LNCAP (cell line): Measurements from ENCODE around the gene MDFI.

ENCODE experiments used
- TF ChIP-seq, protein P1 (sequence below): fragments of 450-650 bp; IDR thresholded peaks from 2 replicates; pipeline ENCODE4 v1.5.1; 2017; ENCODE audit warnings: mild to moderate bottlenecking

Gene MDFI

GRCh38 chr6:41621367-41621766, 16.9 kb upstream of the MDFI start:
- TF ChIP-seq, protein P1, sequence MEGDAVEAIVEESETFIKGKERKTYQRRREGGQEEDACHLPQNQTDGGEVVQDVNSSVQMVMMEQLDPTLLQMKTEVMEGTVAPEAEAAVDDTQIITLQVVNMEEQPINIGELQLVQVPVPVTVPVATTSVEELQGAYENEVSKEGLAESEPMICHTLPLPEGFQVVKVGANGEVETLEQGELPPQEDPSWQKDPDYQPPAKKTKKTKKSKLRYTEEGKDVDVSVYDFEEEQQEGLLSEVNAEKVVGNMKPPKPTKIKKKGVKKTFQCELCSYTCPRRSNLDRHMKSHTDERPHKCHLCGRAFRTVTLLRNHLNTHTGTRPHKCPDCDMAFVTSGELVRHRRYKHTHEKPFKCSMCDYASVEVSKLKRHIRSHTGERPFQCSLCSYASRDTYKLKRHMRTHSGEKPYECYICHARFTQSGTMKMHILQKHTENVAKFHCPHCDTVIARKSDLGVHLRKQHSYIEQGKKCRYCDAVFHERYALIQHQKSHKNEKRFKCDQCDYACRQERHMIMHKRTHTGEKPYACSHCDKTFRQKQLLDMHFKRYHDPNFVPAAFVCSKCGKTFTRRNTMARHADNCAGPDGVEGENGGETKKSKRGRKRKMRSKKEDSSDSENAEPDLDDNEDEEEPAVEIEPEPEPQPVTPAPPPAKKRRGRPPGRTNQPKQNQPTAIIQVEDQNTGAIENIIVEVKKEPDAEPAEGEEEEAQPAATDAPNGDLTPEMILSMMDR = no peak

DNA sequence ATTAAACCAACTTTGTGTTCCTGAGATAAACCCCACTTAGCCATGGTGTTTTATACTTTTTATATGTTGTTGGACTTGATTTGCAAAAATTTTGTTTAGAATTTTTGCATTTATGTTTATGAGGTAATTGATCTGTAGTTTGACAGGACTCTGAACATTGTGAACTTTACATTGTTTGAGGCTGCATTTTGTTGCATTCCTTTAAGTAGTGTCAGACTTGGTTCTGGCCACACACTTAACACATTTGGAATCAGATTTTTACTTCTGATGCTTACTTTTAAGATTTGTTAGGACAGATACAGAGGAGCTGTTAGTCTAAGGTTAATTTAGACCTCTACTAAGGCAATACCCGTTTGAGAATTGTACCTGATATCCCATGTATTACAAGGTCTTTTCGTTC, 16.5 kb upstream of the MDFI start:
- TF ChIP-seq, protein P1 = no peak

DNA sequence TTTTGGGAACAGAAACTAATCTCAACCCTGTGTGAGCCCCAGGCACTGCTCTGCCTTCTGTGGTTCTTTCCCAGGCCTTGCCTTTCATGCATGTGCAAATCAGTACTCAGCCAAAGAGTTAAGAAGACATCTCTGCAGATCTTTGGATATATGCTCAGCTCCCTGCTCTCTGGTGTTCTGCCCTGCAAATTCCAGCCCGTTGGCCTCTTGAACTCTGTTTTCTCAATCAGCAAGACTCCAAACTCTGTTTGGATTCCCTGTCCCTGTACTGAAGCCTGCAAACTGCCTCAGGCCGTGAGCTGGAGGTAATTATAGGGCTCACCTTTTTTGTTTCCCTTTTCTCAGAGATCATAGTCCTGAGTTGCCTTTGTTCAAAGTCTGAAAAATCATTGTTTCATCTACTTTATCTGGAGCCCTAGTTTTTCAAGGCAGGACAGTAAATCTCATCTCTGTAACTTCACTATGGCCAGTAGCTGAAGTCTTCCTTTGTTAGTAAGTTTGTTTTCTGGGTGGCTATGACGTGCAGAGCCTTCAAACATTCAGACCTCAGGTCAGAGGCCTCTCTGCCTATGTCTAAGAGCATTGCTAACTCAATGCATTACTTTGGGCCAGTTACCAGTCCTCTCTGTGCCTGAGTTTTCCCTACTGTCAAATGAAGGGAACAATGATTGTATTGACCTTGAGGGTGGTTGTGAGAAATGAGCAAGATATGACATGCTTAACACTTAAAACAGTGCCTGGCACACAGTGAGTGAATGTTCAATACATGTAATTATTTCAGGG, 15.9 kb upstream of the MDFI start:
- TF ChIP-seq, protein P1 = no peak

- TF ChIP-seq, protein P1 = no peak
Observed at GRCh38 chr6:41623330-41623729, 14.9 kb upstream of the MDFI start.

DNA sequence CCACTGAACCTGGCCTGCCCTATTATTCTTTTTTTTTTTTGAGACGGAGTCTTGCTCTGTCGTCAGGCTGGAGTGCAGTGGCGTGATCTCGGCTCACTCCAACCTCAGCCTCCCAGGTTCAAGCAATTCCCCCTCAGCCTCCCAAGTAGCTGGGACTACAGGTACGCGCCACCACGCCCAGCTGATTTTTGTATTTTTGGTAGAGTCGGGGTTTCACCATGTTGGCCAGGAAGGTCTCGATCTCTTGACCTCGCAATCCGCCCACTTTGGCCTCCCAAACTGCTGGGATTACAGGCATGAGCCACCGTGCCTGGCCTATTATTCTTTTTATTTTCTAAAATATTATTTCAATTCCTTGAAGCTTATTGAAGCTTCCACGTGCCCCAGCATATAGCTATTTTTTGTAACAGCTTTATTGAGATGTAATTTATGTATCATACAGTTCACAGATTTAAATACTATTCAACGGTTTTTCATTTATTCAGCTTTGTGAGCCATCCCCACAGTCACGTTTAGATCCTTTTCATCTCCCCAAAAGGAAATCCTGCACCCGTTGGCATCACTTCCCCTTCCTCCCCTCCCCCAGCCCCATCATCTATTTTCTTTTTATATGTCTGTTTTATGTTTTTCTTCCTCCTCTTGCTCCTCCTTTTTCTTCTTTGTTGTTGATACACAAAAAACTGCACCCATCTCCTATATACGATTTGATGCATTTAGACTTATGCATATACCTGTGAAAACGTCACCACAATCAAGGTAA, 13.5 kb upstream of the MDFI start:
- TF ChIP-seq, protein P1 = no peak

- TF ChIP-seq, protein P1 = no peak
Observed at GRCh38 chr6:41625442-41625841, 12.8 kb upstream of the MDFI start.

DNA sequence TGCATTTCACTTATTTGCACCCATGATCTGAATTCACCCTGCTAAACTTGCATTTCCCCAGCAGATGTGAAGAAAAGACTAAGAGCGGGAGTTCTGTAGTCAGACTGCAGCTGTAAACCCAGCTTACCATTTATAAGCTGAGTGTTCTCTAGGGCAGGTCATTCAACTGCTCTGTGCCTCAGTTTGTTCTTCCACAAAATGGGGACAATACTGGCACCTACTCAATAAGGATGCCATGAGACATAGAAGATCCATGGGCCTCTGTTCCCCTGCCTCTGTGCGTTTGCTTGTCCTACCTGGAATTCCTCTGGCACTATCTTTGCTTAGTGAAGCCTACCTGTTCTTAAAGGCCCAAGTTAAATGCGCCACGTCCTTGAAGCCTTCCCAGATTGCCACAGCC, 12.2 kb upstream of the MDFI start:
- TF ChIP-seq, protein P1 = no peak
